Endothelial cell of umbilical vein (primary cell): ENCODE data around the gene PTPRQ. TPM values are rescaled to one million over a fixed set of nuclear protein-coding genes. Genes with fewer than 3 reads are reported as not detected.

ENCODE experiments used
- BruUV-seq: library from RNA; stranded (reverse); fragments of 400-500 nt; replicated peaks from 2 replicates; lab custom pipeline; 2021; lab: Mats Ljungman, UMichigan
- CTCF ChIA-PET: fragments of 300-600, 350-600 bp; sonication (Branson Sonifier 250); formaldehyde crosslinking; loops from one replicate; lab custom pipeline; 2021; ENCODE audit warnings: antibody characterized with exemption, inconsistent platforms; lab: Charles Lee
- POLR2A ChIA-PET: fragments of 300-600, 350-600 bp; sonication (Branson Sonifier 250); formaldehyde crosslinking; loops from one replicate; lab custom pipeline; 2021; ENCODE audit warnings: antibody characterized with exemption, inconsistent platforms; lab: Charles Lee
- DNase-seq: peaks from one replicate; pipeline ENCODE4 v3.0.0-alpha.2; 2011; ENCODE audit warnings: low read depth, low spot score
- FAIRE-seq: peaks from 2 replicates; lab custom pipeline; 2011; peaks lifted over from hg19 to GRCh38; lab: Jason Lieb, UNC
- H2AFZ ChIP-seq: 2 replicates; pipeline ENCODE4 v1.6.0; 2012; ENCODE audit warnings: low read depth, low read length, control low read depth, inconsistent platforms
- H3K27ac ChIP-seq: 2 replicates; pipeline ENCODE4 v1.5.1; 2011; ENCODE audit warnings: low read depth, mild to moderate bottlenecking, control low read depth, low read length, moderate library complexity; ENCODE audit not compliant: insufficient read depth
- H3K27me3 ChIP-seq, 2 experiments: 2 replicates each; pipeline versions ENCODE4 v1.6.0 to v1.6.1; 2011; ENCODE audit warnings: low read length in 2 of 2, mixed read lengths in 1 of 2; ENCODE audit not compliant: control insufficient read depth in 2 of 2, insufficient read depth in 2 of 2
- H3K36me3 ChIP-seq, 2 experiments: 2 replicates in 1 of 2; 3 replicates in 1 of 2; pipeline ENCODE4 v1.5.1; 2011; ENCODE audit warnings: low read length in 2 of 2, mild to moderate bottlenecking in 1 of 2, moderate library complexity in 1 of 2; ENCODE audit not compliant: control insufficient read depth in 2 of 2, insufficient read depth in 2 of 2; ENCODE audit errors: extremely low read depth in 1 of 2
- H3K4me1 ChIP-seq: 3 replicates; pipeline ENCODE4 v1.5.1; 2011; ENCODE audit warnings: mild to moderate bottlenecking, low read length; ENCODE audit not compliant: control insufficient read depth, insufficient read depth; ENCODE audit errors: extremely low read depth
- H3K4me2 ChIP-seq: 2 replicates; pipeline ENCODE4 v1.6.1; 2011; ENCODE audit warnings: low read length, control low read depth, mixed read lengths; ENCODE audit not compliant: insufficient read depth
- H3K4me3 ChIP-seq, 3 experiments: fragments of 200-600 bp in 1 of 3; sonication (generic), shearing (Covaris generic) in 1 of 3; replicated peaks in 1 of 3; 2 replicates each; pipeline ENCODE4 v1.5.1; 2011 to 2016; ENCODE audit warnings: control low read depth in 3 of 3, low read length in 3 of 3, mild to moderate bottlenecking in 2 of 3, inconsistent platforms in 1 of 3, low read depth in 1 of 3, moderate library complexity in 1 of 3; ENCODE audit not compliant: insufficient read depth in 1 of 3
- H3K79me2 ChIP-seq: 2 replicates; pipeline ENCODE4 v1.6.0; 2012; ENCODE audit warnings: low read length, inconsistent platforms; ENCODE audit not compliant: control insufficient read depth, insufficient read depth
- H3K9ac ChIP-seq: replicated peaks from 2 replicates; pipeline ENCODE3; 2011; ENCODE audit warnings: low read length, control low read depth; ENCODE audit not compliant: insufficient read depth; ENCODE audit errors: extremely low read depth
- H3K9me1 ChIP-seq: replicated peaks from 3 replicates; pipeline ENCODE4 v1.6.0; 2011; ENCODE audit warnings: mild to moderate bottlenecking, low read length; ENCODE audit not compliant: control insufficient read depth, insufficient read depth; ENCODE audit errors: extremely low read depth
- H3K9me3 ChIP-seq: replicated peaks from 2 replicates; pipeline ENCODE4 v1.5.1; 2012; ENCODE audit warnings: low read length, inconsistent platforms; ENCODE audit not compliant: control insufficient read depth, insufficient read depth
- H4K20me1 ChIP-seq: replicated peaks from 2 replicates; pipeline ENCODE3; 2011; ENCODE audit warnings: mild to moderate bottlenecking, low read length; ENCODE audit not compliant: control insufficient read depth, insufficient read depth; ENCODE audit errors: extremely low read depth
- CTCF ChIP-seq, 2 donors: IDR thresholded peaks; 1 replicate in 1 of 2; 2 replicates in 1 of 2; pipeline ENCODE4 v1.5.1; 2011; ENCODE audit warnings: low read length in 2 of 2, mild to moderate bottlenecking in 2 of 2, moderate library complexity in 2 of 2, control low read depth in 1 of 2, inconsistent platforms in 1 of 2, low read depth in 1 of 2; ENCODE audit not compliant: insufficient read depth in 1 of 2; ENCODE audit errors: extremely low read depth in 1 of 2
- EZH2 ChIP-seq: IDR thresholded peaks from 2 replicates; pipeline ENCODE4 v1.6.1; 2012; ENCODE audit warnings: borderline replicate concordance, low read depth, mild to moderate bottlenecking, moderate library complexity, low read length, inconsistent platforms; ENCODE audit not compliant: severe bottlenecking
- FOS ChIP-seq: IDR thresholded peaks from 2 replicates; pipeline ENCODE4 v1.6.1; 2011; ENCODE audit warnings: mild to moderate bottlenecking, low read length, moderate library complexity, borderline replicate concordance; ENCODE audit not compliant: insufficient read depth
- GATA2 ChIP-seq: IDR thresholded peaks from 2 replicates; pipeline ENCODE4 v1.7.0; 2011; ENCODE audit warnings: low read depth, mild to moderate bottlenecking, moderate library complexity, mixed read lengths, low read length; ENCODE audit not compliant: insufficient read length, insufficient read depth
- JUN ChIP-seq: IDR thresholded peaks from 2 replicates; pipeline ENCODE4 v1.6.1; 2011; ENCODE audit warnings: borderline replicate concordance, low read depth; ENCODE audit not compliant: insufficient read length, insufficient read depth
- MAX ChIP-seq: IDR thresholded peaks from 2 replicates; pipeline ENCODE4 v1.6.1; 2011; ENCODE audit not compliant: insufficient read depth, insufficient read length
- MYC ChIP-seq: IDR thresholded peaks from one replicate; pipeline ENCODE4 v1.6.1; 2011; ENCODE audit warnings: mild to moderate bottlenecking, low read depth, low read length
- POLR2A ChIP-seq: IDR thresholded peaks from 2 replicates; pipeline ENCODE4 v1.6.1; 2012; ENCODE audit warnings: low read depth, mild to moderate bottlenecking, control low read depth, low read length
- POLR2AphosphoS5 ChIP-seq: IDR thresholded peaks from 2 replicates; pipeline ENCODE4 v1.6.1; 2012; ENCODE audit warnings: low read depth, mild to moderate bottlenecking, control low read depth, low read length, moderate library complexity; ENCODE audit not compliant: insufficient read depth
- dilution Hi-C: fragments of 300-500 bp; cut with MboI; formaldehyde crosslinking; loops from one replicate; pipeline ENCODE4 v1.15.0; 2019; ENCODE audit warnings: low sequenced_read_pairs; ENCODE audit not compliant: extremely low pct_ligation_motif_present
- intact Hi-C: fragments of 100-400 bp; cut with micrococcal nuclease; formaldehyde crosslinking; loops from one replicate; pipeline ENCODE4 v1.10.0; 2022
- polyA plus RNA-seq, 4 experiments: library from polyadenylated mRNA; depleted of rRNA in 3 of 4; stranded (reverse) in 3 of 4; unstranded in 1 of 4; fragments of >200 nt; gene quantifications; 2 replicates each; pipeline versions ENCODE4 v1.2.1 to v1.2.3, GENCODE V29; 2011 to 2012; ENCODE audit warnings: missing spikeins in 1 of 4
- total RNA-seq: library from RNA; stranded (reverse); gene quantifications from 2 replicates; pipeline ENCODE4 v1.2.3, GENCODE V29; 2021

The PTPRQ gene
- total and polyA plus RNA-seq, 2 donors (not counting 3 experiments of a cell fraction or from before 2014, with no cell fraction given) = not detected

- Histone ChIP-seq H2AFZ (no peak overlapping the region), H3K9me1 (no peaks in the 10 kb centered on the region), H3K27me3 (no peaks in the 10 kb centered on the region), H3K79me2 (no peaks in the 10 kb centered on the region), H3K4me2 (no peak overlapping the region), H3K9ac (no peak overlapping the region), H3K4me3 (no peak overlapping the region), H4K20me1 (no peaks in the 10 kb centered on the region), H3K36me3 (no peaks in the 10 kb centered on the region), H3K9me3 (no peaks in the 10 kb centered on the region), H3K27ac (no peak overlapping the region), H3K4me1 (no peaks in the 10 kb centered on the region)
- no peak for DNase-seq
- TF ChIP-seq JUN (no peak), MAX (no peak), POLR2A (no peak), MYC (no peak), CTCF (IDR thresholded peaks at IDR 0.05; ENCODE audit: extremely low read depth in 1 of 2, insufficient read depth in 1 of 2, low read depth in 1 of 2, low read length in 2 of 2) (no peak), FOS (no peak), EZH2 (no peak), GATA2 (no peak), POLR2AphosphoS5 (no peak)
- FAIRE-seq = no peak
- no TSS peak for BruUV-seq
- intact Hi-C loops (no loop called here), dilution Hi-C loops (no loop called here)
- POLR2A ChIA-PET = no interaction called here
- CTCF ChIA-PET = interaction anchor here (1.3 kb wide), 1 partner anchor 11 kb away, joined by 4 read pairs; no protein-coding TSS in a partner anchor
These were observed 277.3 kb downstream of the PTPRQ start for GRCh38 chr12:80721326-80721725.
